ENCODE data around the gene OS9.
"Not testable (repeated sequence)": the region's sequence is repeated elsewhere in the genome, so short reads cannot be mapped to it uniquely, and the experiment has no call there.

OS9 gene

GRCh38 chr12:57694459-57695019 is 607 bp downstream of the OS9 start:
- no peak for DNase-seq (ENCODE audit: low read depth in 2 of 2)

GRCh38 chr12:57695770-57696432 is 2.0 kb downstream of the OS9 start:
- no peak for DNase-seq (ENCODE audit: low read depth in 2 of 2)

GRCh38 chr12:57697076-57697475 is 3.1 kb downstream of the OS9 start:
- no peak for DNase-seq (ENCODE audit: low read depth in 2 of 2)

GRCh38 chr12:57698414-57698813 is 4.5 kb downstream of the OS9 start:
- DNase-seq (ENCODE audit: low read depth in 2 of 2) = no peak

- no peak for DNase-seq (ENCODE audit: low read depth in 2 of 2)
Observed at GRCh38 chr12:57700317-57700716, 6.4 kb downstream of the OS9 start.

GRCh38 chr12:57707250-57707649 is 13.3 kb downstream of the OS9 start:
- no peak for DNase-seq (ENCODE audit: low read depth in 2 of 2)

- DNase-seq (ENCODE audit: low read depth in 2 of 2) = no peak
Observed at GRCh38 chr12:57708296-57708695, 14.4 kb downstream of the OS9 start.

- no peak for DNase-seq (ENCODE audit: low read depth in 2 of 2)
Observed at GRCh38 chr12:57712701-57713100, 18.8 kb downstream of the OS9 start.

- DNase-seq (ENCODE audit: low read depth in 2 of 2) = no peak
Observed at GRCh38 chr12:57713209-57713608, 19.3 kb downstream of the OS9 start.

- not testable (repeated sequence) for DNase-seq (ENCODE audit: low read depth in 2 of 2)
Observed at GRCh38 chr12:57715036-57715748, 21.3 kb downstream of the OS9 start.

- DNase-seq (ENCODE audit: low read depth in 2 of 2) = no peak
Observed at GRCh38 chr12:57715786-57716185, 21.9 kb downstream of the OS9 start.

GRCh38 chr12:57716305-57716704 is 22.4 kb downstream of the OS9 start:
- no peak for DNase-seq (ENCODE audit: low read depth in 2 of 2)

GRCh38 chr12:57717131-57717530 is 23.2 kb downstream of the OS9 start:
- no peak for DNase-seq (ENCODE audit: low read depth in 2 of 2)

- no peak for DNase-seq (ENCODE audit: low read depth in 2 of 2)
Observed at GRCh38 chr12:57717846-57718640, 24.1 kb downstream of the OS9 start.

GRCh38 chr12:57718641-57719528 is 25.0 kb downstream of the OS9 start:
- no peak for DNase-seq (ENCODE audit: low read depth in 2 of 2)

- no peak for DNase-seq (ENCODE audit: low read depth in 2 of 2)
Observed at GRCh38 chr12:57719777-57720605, 26.1 kb downstream of the OS9 start.

- DNase-seq (ENCODE audit: low read depth in 2 of 2) = no peak
Observed at GRCh38 chr12:57720606-57721595, 27.0 kb downstream of the OS9 start.

- DNase-seq (ENCODE audit: low read depth in 2 of 2) = not testable (repeated sequence)
Observed at GRCh38 chr12:57721846-57722608, 28.1 kb downstream of the OS9 start.
